GM19463 (cell line): ENCODE data around the gene LAMA1.

Experiments
- ATAC-seq: cut with Tn5 transposase; IDR thresholded peaks from one replicate; pipeline ENCODE4 v1.9.1; 2021; ENCODE audit warnings: mild to moderate bottlenecking, moderate library complexity; ENCODE audit not compliant: unreplicated experiment

LAMA1 gene

GRCh38 chr18:7049951-7050350 lies 67.6 kb downstream of the LAMA1 start:
- ATAC-seq, result no peak

DNA sequence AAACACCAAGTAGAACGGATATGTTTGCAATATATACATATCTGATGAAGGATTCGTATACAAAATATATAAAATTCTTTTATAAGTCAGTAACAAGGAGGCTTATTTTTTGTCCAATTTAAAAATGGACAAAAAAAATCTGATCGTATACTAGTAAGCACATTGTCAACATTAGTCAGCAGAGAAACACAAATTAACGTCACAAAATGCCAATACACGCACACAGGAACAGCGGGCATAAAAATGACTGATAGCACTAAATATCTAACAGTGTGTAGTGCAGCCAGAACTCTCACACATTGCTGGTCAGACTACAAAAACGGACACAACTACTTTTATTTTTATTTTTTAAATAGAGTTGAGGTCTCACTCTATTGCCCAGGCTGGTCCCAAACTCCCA lies 69.5 kb downstream of the LAMA1 start:
- ATAC-seq, result no peak

DNA sequence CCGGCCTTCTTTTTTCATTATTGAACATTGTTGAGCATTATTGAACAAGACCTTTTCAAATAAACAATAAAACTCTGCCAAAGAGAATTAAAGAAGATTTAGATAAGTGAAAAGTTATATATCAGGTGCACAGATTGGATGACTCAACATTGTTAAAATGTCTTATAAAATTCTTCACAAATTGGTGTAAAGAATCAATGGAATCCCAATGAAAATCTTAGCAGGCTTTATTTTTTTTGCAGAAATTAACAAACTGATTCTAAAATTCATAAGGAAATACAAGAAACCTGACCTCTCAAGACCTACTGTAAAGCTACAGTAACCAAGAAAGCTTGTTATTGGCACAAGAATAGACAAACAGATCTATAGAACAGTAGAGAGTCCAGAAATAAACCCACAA lies 70.3 kb downstream of the LAMA1 start:
- ATAC-seq, result no peak

DNA sequence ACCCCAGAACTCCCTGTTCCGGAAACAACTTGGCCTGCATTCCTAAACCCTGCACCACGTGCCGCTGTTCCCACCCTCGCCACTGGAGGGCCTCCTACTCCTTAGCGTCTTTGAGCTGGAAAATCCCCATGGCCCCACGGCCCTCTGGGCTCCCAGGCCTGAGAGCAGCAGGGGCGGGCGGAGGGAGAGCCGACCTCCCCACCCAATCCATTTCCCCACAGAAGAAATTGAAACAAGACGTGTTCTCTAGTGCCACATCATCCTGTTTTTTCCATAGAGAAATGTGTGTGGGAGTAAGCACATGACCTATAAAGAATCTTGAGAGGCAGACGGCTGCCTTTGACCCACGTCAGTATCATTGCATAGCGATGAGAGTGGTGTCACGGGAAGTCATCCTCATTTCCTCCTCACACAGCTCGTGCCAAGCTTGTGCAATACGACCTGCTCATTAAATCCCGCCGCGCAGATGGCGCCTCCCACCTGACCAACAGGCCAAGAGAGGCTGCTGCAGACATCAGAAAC lies 79.2 kb downstream of the LAMA1 start:
- ATAC-seq, result no peak

DNA sequence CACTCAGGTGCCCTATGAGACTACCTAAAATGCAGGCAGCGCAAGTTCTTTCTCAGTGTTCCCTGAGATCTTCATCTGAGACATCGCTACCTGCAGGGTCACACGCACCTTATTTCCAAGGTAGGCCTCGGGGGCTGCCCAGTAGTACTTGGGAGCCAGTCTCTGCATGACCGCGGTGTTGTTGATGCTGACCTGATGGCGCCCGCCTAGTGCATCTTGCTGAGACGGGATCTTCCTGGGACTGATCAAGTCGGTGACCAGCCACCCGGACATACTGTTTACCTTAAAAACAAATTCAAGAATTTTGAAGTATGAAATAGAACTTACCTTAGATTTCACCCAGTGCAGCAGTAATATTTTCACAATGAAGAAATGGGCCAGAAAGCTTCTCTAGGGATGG lies 80.1 kb downstream of the LAMA1 start:
- ATAC-seq, result no peak

GRCh38 chr18:7035807-7036206 lies 81.8 kb downstream of the LAMA1 start:
- no peak for ATAC-seq

DNA sequence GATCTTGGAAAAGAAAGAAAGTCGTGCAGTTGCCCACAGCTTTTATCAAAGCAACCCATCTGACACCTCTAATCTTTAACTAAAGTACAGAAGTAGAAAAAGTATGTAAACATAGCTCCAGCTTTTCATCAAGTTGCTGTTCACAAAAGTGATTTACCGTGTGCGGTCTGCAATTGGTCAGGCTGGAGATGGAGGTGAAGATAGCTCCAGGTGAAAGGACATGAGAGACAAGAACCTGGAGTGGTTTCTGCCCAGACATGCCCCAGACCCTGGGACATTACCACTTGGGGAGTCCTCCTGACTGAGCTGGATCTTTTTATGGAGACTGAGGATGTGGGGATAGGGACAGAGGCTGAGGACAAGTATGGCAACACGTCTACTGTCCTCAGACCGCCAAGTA lies 82.7 kb downstream of the LAMA1 start:
- no peak for ATAC-seq

GRCh38 chr18:7032537-7032936 lies 85.1 kb downstream of the LAMA1 start:
- ATAC-seq, result no peak

- no peak for ATAC-seq
Observed at GRCh38 chr18:7028625-7029024, 89.0 kb downstream of the LAMA1 start.

DNA sequence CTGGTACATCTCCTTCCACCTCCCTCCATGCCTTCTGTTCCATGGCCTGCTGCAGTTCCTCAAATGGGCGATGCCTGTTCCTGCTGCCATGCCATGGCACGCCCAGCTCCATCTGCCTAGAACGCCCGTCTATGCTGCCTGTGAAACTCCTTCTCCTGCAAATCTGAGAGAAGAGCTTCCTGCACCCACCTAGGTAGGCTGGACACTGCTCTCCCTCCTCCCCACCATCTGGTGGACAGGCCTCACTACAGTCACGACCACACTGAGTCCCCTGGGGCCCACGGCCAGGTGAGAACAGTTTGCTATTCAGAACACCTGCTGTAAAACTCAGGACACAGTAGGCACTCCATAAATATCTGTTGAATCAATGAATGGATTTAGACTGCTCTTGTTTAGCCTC lies 92.4 kb downstream of the LAMA1 start:
- no peak for ATAC-seq

DNA sequence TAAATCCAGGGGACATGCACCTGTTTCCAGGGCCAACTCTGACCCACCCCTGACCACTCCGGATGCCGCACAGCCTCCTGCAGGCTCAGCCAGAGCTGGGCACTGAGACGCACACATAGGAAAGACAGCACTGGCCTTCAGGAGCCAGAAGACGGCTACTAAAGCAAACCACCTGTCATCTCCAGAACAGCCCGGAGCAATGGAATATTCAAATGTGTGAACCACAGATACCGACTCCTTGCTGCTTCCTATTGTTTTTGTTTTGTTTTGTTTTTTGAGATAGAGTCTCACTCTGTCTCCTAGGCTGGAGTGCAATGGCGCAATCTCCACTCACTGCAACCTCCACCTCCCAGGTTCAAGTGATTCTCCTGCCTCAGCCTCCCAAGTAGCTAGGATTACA lies 94.0 kb downstream of the LAMA1 start:
- no peak for ATAC-seq

GRCh38 chr18:7023063-7023580 lies 94.5 kb downstream of the LAMA1 start:
- no peak for ATAC-seq

DNA sequence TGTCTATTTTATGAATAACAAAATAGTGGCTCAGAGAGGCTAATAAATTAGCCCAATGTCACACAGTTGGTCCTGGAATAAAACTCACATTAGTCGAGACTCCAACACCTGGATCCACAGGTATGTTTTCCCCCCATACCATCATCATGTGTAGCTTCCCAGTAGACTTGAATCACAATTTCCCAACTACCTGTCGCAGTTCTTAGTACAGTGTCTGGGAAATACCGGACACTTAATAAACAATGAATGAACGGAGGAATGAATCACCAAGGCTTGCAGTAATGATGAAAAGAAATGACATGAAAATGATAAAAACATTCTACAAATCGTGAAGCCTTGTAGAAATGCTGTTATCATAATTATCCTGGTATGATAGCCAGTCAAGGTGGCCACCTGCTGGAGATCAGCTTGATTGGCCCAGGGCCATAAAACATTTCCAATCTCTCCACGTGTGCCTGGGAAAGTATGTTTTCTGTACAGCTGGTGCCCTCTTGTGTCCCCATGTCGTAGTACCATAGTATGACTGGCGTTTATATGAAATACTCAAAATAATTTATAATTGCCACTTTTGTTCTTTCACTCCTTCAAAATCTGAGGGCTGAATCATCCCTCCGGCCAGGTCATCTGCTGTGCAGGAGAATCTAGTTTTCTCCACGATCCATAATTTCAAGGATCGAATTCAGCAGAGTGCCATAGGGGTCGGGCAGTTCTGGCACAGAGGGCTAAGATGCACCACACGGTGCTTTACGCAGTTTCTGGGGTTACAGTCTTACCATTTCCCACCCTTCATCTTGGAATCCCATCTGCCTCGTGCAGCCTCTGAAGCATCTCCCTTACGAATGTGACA lies 95.4 kb downstream of the LAMA1 start:
- no peak for ATAC-seq

- ATAC-seq, result no peak
Observed at GRCh38 chr18:7020995-7021777, 96.4 kb downstream of the LAMA1 start.

GRCh38 chr18:7017013-7017412 lies 100.6 kb downstream of the LAMA1 start:
- ATAC-seq, result no peak

- no peak for ATAC-seq
Observed at GRCh38 chr18:7011142-7011541, 106.5 kb downstream of the LAMA1 start.

- ATAC-seq, result no peak
Observed at GRCh38 chr18:7004009-7004408, 113.6 kb downstream of the LAMA1 start.

- no peak for ATAC-seq
Observed at GRCh38 chr18:7002107-7002506, 115.5 kb downstream of the LAMA1 start.

DNA sequence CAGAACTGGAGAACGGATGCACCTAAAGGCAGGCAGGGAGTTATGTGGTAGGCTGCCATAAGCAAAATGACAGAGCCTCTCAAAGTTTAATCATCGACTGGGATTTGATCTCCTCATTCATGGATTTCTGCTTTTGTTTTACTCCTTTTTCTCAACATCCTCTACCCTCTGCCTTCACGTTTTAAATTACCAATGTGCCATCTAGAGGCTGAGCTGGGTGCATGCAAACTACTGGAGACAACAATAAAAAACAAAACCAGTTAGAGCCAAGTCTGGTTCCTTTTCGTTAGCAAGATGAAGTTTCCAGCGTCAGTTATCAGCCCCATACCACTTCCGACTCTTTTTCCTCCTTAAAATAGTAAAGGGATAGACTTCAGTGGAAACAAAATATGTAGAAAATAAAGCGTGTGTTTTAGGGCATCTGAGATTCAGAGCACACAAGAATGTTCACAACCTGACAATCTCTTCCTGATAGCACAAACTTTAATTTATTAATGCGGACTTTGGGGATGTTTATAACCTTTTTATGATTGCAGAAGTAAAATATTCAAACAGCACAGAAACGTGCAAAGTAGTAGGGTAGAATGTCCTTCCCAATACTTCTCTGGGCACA lies 117.0 kb downstream of the LAMA1 start:
- no peak for ATAC-seq

DNA sequence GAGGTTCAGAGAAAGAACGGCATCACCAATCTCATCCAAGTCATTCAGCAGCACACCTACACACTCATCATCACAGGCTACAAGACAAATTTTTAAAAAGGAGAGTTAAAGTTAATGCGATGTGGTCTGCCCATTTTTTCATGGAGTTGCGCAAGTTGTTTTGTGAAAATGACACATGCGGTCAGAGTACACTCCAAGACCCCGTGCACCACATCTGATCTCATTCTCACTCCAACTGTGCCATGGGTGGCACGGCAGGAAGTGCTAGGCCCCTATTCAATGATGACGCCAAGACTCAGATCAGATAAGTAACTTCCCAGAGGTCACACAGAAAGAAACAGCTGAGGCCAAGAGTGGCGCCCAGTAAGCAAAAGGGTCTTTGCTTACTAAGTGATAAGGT lies 119.8 kb downstream of the LAMA1 start:
- ATAC-seq, result no peak

DNA sequence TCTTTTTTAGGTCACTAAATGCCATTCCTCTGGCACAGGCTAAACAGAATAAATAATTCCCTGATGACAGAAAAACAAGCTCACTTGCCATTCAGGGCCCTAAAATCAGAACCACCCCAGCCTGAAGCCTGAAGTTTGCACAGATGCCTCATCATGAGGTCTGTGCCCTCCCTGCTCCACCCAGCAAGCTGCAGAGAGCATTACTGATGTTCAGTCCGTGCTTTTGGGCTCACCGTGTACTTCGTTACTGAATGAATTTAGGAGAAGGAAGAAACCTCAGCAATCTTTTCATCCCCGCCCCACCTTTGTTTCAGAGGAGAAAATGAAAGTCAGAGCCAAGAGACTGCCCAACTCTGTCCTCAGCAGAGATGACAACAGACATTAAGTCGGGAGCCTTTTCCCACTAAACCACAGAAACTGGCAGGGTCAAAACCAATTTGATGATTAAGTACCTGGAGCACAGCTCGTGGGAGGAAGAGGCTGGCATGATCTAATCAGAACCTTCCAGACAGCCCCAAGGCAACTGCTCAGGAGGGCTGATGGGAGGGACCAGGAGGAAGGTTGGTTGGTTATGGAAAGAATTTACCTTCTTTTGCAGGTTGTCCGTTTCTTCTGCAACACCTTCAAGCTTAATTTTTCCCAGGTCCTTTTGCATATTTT lies 122.7 kb downstream of the LAMA1 start:
- no peak for ATAC-seq
